Left ventricle myocardium inferior (tissue), 1 donor: Measurements from ENCODE around the gene ADGRG7. TPM values are rescaled to one million over a fixed set of nuclear protein-coding genes. Genes with fewer than 3 reads are reported as not detected.

Experiments
- DNase-seq: peaks from one replicate; pipeline ENCODE4 v3.0.0-alpha.2; 2020
- H3K27ac ChIP-seq: fragments of 200-600 bp; replicated peaks from 2 replicates; pipeline ENCODE4 v1.8.0; 2021
- H3K27me3 ChIP-seq: fragments of 200-600 bp; 2 replicates; pipeline ENCODE4 v1.8.0; 2021; ENCODE audit warnings: low read depth
- H3K36me3 ChIP-seq: fragments of 200-600 bp; 2 replicates; pipeline ENCODE4 v1.8.0; 2021
- H3K4me1 ChIP-seq: fragments of 200-600 bp; 2 replicates; pipeline ENCODE4 v1.8.0; 2021
- H3K4me3 ChIP-seq: fragments of 200-600 bp; 2 replicates; pipeline ENCODE4 v1.8.0; 2021; ENCODE audit warnings: mild to moderate bottlenecking, moderate library complexity
- H3K9me3 ChIP-seq: fragments of 200-600 bp; replicated peaks from 2 replicates; pipeline ENCODE4 v1.8.0; 2021
- intact Hi-C: fragments of 100-400 bp; cut with micrococcal nuclease; formaldehyde crosslinking; loops from one replicate; pipeline ENCODE4 v1.11.0; 2022
- total RNA-seq: library from RNA; stranded (reverse); fragmentation: NEBNext Ultra II Directional; extraction: Animal tissue kit (Norgen Biotek cat#: 25700); gene quantifications from one replicate; pipeline ENCODE4 v1.2.1, GENCODE V29; 2021
- TF ChIP-seq, protein P1 (sequence below): fragments of 200-600 bp; IDR thresholded peaks from 2 replicates; pipeline ENCODE4 v1.8.0; 2021; ENCODE audit warnings: antibody characterized with exemption, mild to moderate bottlenecking, borderline replicate concordance
- donor health status: DM: no; HTN: yes; CAD: no; lungs with severe emphysema.

Gene ADGRG7
- total RNA-seq, 1 donor from 2014 or later: not detected

- Histone ChIP-seq H3K4me1 (no peaks in the 10 kb centered on the region), H3K36me3 (no peaks in the 10 kb centered on the region), H3K4me3 (no peak overlapping the region), H3K27ac (no peak overlapping the region), H3K27me3 (no peaks in the 10 kb centered on the region), H3K9me3 (no peaks in the 10 kb centered on the region)
- DNase-seq: no peak
- intact Hi-C loops: no loop called here
- TF ChIP-seq, protein P1, sequence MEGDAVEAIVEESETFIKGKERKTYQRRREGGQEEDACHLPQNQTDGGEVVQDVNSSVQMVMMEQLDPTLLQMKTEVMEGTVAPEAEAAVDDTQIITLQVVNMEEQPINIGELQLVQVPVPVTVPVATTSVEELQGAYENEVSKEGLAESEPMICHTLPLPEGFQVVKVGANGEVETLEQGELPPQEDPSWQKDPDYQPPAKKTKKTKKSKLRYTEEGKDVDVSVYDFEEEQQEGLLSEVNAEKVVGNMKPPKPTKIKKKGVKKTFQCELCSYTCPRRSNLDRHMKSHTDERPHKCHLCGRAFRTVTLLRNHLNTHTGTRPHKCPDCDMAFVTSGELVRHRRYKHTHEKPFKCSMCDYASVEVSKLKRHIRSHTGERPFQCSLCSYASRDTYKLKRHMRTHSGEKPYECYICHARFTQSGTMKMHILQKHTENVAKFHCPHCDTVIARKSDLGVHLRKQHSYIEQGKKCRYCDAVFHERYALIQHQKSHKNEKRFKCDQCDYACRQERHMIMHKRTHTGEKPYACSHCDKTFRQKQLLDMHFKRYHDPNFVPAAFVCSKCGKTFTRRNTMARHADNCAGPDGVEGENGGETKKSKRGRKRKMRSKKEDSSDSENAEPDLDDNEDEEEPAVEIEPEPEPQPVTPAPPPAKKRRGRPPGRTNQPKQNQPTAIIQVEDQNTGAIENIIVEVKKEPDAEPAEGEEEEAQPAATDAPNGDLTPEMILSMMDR: no peak
Measured at GRCh38 chr3:100563652-100564211, 45.7 kb upstream of the ADGRG7 start.

GRCh38 chr3:100570811-100571210 is 38.6 kb upstream of the ADGRG7 start:
- TF ChIP-seq, protein P1: no peak
- no peak for DNase-seq
- H3K4me3 ChIP-seq: no peak overlapping the region
- no peaks in the 10 kb centered on the region for H3K4me1 ChIP-seq
- intact Hi-C loops: no loop called here
- H3K27ac ChIP-seq: no peak overlapping the region
- H3K36me3 ChIP-seq: no peaks in the 10 kb centered on the region
- no peaks in the 10 kb centered on the region for H3K27me3 ChIP-seq
- H3K9me3 ChIP-seq: no peaks in the 10 kb centered on the region

DNA sequence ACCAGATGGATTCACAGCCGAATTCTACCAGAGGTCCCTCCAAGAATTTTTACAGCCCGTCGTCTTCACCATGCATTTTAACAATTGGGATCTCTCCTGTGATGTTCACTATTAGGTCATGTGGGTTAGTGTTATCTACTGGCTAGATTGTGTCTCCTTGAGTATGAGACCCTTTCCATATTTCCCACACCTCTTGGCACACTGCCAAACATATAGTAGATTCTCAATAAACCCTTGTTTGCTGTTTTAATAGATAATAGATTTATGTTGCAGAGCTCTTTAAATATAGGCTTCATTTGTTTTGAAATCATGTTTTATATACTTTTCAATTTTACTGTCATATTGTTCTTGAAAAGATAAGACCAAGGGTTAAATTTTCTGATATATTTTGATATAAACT is 34.9 kb upstream of the ADGRG7 start:
- Histone ChIP-seq H3K27me3 (no peaks in the 10 kb centered on the region), H3K4me3 (no peak overlapping the region), H3K9me3 (no peaks in the 10 kb centered on the region), H3K36me3 (no peaks in the 10 kb centered on the region), H3K4me1 (no peaks in the 10 kb centered on the region), H3K27ac (no peak overlapping the region)
- intact Hi-C loops: no loop called here
- TF ChIP-seq, protein P1: no peak
- no peak for DNase-seq

DNA sequence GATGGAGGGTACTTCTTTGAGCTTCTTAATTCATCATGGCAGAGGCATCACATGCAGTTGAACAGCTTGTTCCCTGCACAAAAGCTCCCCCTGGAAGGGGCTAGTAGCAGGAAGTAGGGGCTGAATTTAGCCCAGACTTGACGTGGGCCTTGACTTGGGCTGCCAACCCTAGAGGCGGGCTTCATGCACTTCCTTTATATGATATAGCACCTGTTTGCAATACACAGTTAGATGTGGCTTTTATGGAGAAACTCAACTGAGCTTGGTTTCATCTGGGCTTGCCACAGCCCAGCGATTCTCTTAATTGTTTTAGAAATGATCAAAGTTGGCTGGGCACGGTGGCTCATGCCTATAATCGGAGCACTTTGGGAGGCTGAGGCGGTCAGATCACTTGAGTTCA is 33.7 kb upstream of the ADGRG7 start:
- intact Hi-C loops: no loop called here
- no peaks in the 10 kb centered on the region for H3K36me3 ChIP-seq
- no peak overlapping the region for H3K4me3 ChIP-seq
- no peak for DNase-seq
- TF ChIP-seq, protein P1: no peak
- no peaks in the 10 kb centered on the region for H3K4me1 ChIP-seq
- no peaks in the 10 kb centered on the region for H3K9me3 ChIP-seq
- no peaks in the 10 kb centered on the region for H3K27me3 ChIP-seq
- no peak overlapping the region for H3K27ac ChIP-seq

DNA sequence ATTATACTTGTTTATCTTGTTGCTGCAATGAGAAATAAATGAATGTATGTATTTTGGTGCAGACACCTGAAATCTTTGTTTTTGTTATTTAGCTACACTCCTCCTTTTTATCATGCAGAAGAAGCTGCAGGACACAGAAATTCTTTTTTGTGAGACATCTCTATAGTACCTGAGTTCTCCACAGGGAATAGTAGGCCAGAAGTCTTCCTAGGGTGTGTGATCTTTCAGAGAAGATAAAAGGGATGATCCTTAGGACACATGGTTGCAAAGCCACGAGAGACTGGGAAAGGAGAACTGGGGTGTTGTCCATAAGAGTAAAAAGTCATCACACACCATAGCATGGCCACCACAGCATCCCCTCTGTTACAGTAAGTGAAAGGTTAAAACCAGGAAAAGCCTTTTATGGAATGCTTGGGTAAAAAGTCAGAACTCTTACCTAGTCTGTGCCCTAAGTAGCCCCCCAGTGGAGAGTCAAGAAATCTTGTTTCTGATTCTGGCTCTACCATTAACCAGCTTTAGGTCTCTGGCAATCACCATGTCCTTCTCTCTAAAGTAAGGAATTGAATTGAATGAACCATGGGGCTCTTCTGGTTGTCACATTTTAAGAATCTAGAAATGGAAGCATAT is 31.9 kb upstream of the ADGRG7 start:
- intact Hi-C loops: no loop called here
- TF ChIP-seq, protein P1: no peak
- Histone ChIP-seq H3K36me3 (no peaks in the 10 kb centered on the region), H3K27me3 (no peaks in the 10 kb centered on the region), H3K9me3 (no peaks in the 10 kb centered on the region), H3K4me3 (no peak overlapping the region), H3K27ac (no peak overlapping the region), H3K4me1 (no peaks in the 10 kb centered on the region)
- DNase-seq: no peak
